HG03457 (cell line): ENCODE measurements around the gene MOB1A.
"Not testable (repeated sequence)": the region's sequence is repeated elsewhere in the genome, so short reads cannot be mapped to it uniquely, and the experiment has no call there.

ENCODE experiments used
- ATAC-seq: cut with Tn5 transposase; IDR thresholded peaks from one replicate; pipeline ENCODE4 v1.9.1; 2021; ENCODE audit warnings: moderate number of reproducible peaks; ENCODE audit not compliant: unreplicated experiment

Gene MOB1A

GRCh38 chr2:74199275-74199701 is 20.6 kb upstream of the MOB1A start:
- ATAC-seq, result no peak

- ATAC-seq, result peak; percentile 86
Observed at GRCh38 chr2:74198461-74199274, 20.0 kb upstream of the MOB1A start, which contains the start of gene MTHFD2. MTHFD2 (plus strand) TSS chr2:74198615; CDS start chr2:74198642, 27 bp downstream.

- no peak for ATAC-seq
Observed at GRCh38 chr2:74198023-74198460, 19.4 kb upstream of the MOB1A start.

GRCh38 chr2:74197049-74197448 is 18.4 kb upstream of the MOB1A start:
- no peak for ATAC-seq

GRCh38 chr2:74194799-74195198 is 16.1 kb upstream of the MOB1A start:
- no peak for ATAC-seq

GRCh38 chr2:74191596-74192380 is 13.1 kb upstream of the MOB1A start:
- no peak for ATAC-seq

- no peak for ATAC-seq
Observed at GRCh38 chr2:74188696-74189095, 10.0 kb upstream of the MOB1A start.

GRCh38 chr2:74188018-74188601 is 9.4 kb upstream of the MOB1A start:
- ATAC-seq, result no peak

GRCh38 chr2:74186706-74187105 is 8.0 kb upstream of the MOB1A start:
- ATAC-seq, result not testable (repeated sequence)

GRCh38 chr2:74186038-74186437 is 7.4 kb upstream of the MOB1A start:
- peak; percentile 58 for ATAC-seq

GRCh38 chr2:74183878-74184277 is 5.2 kb upstream of the MOB1A start:
- ATAC-seq, result no peak

- ATAC-seq, result peak; percentile 30
Observed at GRCh38 chr2:74181739-74182138, 3.1 kb upstream of the MOB1A start.

GRCh38 chr2:74179063-74179865 is 585 bp upstream of the MOB1A start:
- peak; percentile 15 for ATAC-seq

GRCh38 chr2:74177696-74178095 is 983 bp downstream of the MOB1A start:
- ATAC-seq, result no peak

GRCh38 chr2:74174909-74175308 is 3.8 kb downstream of the MOB1A start:
- no peak for ATAC-seq

- no peak for ATAC-seq
Observed at GRCh38 chr2:74168739-74169138, 9.9 kb downstream of the MOB1A start.

- no peak for ATAC-seq
Observed at GRCh38 chr2:74164761-74165160, 13.9 kb downstream of the MOB1A start.

- no peak for ATAC-seq
Observed at GRCh38 chr2:74162951-74163350, 15.7 kb downstream of the MOB1A start.

- no peak for ATAC-seq
Observed at GRCh38 chr2:74155830-74156229, 22.8 kb downstream of the MOB1A start.

- ATAC-seq, result no peak
Observed at GRCh38 chr2:74152954-74153353, 25.7 kb downstream of the MOB1A start.
